GF-D8 (cell line): ENCODE data around the gene DCN.

Experiments used
- DNase-seq: peaks from one replicate; lab custom pipeline; 2025; lab: John Stamatoyannopoulos, UW

Gene DCN

DNA sequence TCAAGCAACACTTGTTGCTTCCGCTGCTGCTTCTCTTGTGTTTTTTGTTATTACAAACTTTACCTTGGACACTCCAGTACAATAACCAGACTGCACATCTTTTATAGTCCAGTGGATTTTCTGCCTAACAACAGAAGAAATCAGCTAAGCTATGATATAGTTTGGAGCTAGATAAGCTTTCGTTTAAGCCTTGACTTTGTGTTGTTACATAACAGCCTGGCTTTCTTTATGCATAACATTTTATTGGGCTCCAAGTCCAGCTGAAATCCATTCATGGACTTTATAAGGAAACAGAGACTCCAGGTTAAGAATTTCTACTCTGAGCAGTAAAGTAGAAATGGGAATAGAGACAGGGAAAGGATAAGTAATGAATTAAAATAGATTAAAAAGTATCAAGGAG is 3.5 kb upstream of the DCN start:
- no peak for DNase-seq

DNA sequence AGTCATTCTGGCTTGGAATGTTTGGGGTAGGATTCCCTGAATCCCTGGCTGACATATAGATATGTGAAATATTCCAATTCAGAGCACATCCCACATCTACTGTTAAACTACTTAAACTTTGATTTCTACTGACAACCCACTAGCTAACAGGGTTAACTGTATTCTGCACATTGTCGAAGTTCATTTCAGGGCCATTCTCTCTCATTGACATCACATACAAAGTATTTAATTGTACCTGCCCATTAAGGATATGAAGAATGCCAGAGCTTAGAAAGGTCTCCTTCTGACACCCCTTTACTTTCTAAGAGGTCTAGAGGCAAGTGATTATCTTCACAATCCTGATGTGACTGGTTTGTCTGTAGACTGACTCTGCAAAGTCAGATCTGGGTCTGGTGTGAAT is 2.8 kb upstream of the DCN start:
- no peak for DNase-seq

DNA sequence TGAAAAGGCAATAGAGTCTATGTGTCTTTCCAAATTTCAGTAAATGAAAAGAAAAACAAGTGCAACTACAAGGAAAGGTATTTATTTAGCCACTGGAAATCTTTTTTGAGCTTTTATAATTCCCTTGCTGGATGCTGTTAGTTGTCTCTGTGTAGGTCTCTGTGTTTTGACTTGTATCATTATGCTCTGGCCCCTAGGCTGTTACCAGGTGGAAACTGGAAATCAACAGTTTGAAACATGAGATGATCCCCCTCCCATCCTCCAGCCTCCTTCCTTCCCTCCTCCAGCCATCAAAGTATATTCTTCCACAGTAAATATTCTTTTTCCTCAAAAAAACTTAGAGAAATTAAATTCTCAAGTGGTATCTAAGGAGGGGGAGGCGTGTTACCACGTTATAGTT is 934 bp upstream of the DCN start:
- no peak for DNase-seq

DNA sequence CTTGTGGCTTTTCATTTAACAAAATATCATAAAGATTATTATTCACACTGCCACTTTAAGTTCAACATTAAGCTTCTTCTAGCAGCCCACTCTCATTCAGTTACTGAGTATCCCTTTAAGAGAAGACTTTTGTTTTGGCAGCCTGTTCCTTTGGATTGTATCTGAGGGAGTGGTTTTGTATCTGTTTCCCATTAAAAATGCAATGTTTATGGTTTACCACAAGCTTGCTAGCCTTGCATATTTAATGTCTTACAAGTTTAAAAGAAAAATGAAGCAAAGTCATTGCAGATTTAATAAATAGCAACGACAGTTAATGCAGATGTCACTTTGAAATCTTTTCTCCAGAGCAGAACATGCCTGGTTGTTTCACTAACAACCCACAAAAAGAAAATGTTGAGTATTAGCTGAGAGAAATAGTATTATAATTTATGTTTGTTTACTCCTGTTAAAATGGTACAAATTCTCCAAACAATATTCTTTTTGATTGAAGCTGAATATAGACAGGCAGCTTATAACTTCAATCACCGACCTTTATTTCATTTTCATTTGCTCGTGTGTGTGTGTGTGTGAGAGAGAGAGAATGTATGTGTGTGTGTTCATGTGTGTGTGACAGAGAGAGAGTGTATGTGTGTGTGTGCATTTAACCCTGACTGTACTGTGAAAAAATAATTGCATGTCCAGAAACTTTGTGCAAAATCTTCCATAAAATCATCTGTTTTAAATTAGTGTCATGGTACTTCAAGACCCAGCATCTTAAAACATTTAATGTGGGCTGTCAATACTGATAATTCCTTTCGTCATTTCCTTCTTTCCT is 1.8 kb downstream of the DCN start:
- DNase-seq: no peak

DNA sequence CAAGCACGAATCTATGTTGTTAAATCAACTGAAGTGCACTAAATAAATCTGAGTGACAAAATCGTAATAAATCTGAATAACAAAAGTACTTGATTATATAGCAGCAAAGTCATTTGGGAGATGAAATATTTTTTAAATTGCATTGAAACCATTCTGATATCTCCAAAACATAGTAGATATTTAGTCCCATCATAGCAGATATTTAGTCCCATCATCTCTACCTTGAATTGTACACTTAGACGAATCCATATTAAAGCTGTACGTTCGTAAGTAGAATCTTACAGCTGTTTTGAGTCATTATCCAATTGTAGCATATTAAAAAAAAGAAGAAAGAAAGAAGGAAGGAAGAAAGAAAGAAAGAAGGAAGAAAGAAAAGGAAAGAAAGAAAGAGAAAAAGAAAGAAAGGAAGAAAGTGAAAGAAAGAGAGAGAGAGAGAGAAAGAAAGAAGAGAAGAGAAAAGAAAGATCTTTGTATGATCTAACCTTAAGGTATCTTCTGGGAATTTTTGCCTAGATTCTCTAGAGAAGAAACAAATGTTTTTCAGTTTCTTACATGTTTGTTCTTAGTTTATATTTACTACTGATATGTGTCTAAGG is 2.6 kb downstream of the DCN start:
- DNase-seq: no peak

DNA sequence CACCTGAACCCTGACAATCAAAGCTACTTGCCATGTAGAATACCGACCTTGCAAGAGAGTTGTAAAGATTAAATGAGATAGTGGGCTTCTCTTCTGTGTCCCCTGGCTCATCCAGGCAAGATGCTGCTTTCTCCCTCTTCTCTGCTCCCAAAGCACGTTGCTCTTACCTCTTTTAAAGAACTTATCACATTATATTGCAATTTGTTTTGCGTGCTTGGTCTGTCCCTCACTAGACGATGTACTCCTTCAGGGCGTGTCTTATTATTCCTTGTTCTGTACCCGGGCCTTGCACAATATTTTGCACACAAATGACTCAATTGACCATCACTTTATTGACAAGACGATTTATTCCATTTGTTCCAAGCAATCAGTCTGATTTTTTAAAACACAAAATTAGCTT is 3.3 kb downstream of the DCN start:
- DNase-seq: no peak

DNA sequence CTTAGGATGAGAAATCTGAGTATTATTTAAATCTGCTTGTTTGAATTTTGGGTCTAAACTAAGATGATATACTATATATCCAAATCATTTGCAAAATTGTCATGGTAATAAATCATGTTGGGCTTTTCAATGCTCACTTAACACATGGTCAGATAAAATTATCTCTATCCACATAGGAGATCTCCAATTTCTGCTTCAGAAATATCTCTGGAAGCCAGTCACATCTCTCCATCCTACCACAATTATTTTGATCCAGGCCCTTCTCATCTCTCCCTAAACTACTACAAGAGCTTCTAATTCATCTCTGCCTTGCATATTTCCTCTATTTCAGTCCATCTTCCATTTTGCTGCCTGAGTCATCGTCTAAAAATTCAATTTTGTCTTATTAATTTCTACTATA is 3.8 kb downstream of the DCN start:
- DNase-seq: no peak

DNA sequence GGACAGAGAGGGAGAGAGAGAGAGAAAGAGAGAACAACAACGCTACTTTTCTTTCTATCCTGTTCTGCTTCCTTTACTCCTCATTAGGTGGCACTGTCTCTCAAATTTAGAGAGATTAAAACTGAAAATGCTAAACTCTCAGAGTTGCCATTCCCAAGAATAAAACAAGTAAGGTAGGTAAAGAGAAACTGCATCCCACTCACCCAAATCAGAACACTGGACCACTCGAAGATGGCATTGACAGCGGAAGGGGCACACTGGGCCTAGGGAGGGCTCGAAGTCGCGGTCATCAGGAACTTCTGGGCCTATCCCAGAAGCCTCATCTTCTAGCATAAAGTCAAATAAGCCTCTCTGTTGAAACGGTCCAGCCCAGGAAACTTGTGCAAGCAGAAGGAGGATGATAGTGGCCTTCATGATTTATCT is 4.5 kb downstream of the DCN start:
- DNase-seq: no peak

DNA sequence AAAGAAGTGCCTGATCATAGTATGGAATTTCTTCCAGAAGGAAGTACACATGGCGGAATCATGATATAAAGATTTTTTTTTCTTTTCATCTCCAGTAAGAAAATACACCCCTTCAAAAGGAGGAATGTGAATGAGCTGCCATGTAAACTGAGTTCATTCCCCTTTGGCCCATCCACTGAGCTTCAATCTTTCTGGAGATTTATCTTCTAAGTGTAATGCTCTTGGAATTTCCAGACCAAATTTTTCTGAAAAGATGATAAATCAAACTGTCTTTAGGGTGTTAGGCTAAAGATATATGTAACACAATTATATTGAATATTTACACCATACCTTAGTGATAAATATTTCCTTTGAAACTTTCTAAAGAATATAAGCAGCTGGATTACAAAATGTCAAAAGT is 5.2 kb downstream of the DCN start:
- no peak for DNase-seq

DNA sequence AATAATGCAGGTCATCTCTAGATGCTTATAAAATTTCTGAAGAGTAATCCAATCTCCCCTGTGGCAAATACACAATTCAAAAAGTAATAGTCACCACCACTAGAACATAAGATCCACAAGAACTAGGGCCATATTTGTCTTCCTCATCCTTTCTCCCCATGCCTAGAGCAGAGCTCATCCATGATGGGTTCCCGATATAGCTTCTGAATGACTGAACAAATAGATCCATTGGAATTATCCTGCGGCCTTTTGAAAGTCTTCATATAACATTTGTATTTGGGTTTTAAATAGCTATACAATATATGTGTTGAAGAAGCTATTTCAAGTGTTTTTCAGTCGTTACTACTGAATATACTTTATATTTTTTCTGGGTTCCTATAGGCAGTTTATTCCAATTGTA is 5.7 kb downstream of the DCN start:
- no peak for DNase-seq

DNA sequence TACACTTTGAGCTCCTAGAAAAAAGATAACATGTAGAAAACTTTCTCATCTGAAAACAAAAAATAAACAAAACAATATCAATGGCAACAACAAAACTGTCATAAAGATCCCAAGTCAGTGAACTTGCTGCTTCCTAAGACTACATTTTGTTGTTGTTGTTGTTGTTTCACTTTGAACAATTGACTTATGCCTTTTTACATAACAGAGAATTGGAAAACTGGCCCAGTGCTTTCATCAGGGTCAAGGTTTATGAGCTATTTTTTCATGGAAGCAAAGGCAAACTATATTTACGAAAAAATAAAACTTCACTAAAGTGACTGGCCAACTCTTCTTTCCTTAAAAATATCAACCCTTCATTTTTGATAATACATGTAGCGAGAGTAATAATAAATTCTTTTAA is 6.3 kb downstream of the DCN start:
- DNase-seq: no peak

DNA sequence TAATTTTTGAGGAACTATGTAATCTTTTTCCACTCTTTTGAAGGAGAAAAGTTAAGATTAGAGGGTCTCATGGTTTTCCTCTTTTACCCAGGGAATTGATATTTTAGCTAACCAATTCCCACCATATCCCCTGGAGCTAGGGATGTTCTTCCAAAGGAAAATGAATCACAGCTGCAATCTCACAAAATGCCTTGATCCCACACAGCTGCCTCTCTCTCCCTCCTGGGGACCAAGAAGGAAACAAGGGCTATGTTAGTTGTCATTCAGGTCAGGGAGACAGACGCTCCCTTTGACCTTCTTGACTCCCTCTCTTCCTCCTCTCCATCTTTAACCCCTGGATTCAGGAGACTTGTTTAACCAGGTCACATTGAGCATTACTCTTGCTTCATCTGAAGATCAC is 9.5 kb downstream of the DCN start:
- no peak for DNase-seq

DNA sequence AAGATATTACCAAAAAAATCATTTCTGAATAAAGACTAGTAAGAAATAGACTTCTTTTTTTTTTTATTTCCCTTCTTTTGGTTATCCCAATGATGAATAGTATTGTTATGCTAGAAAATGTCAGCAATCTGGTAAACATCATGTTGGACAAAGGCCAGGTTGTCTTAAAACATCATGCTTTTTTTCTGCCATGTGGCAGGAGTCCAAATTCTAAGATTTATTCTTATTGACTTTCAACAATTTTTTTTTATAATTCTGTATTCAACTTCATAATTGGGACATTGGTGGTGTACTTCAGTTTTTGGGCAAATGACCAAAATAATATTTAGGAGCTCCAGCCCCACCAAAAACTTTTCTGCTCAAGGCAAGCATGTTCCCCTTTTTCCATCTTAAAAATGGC is 10.5 kb downstream of the DCN start:
- DNase-seq: no peak

DNA sequence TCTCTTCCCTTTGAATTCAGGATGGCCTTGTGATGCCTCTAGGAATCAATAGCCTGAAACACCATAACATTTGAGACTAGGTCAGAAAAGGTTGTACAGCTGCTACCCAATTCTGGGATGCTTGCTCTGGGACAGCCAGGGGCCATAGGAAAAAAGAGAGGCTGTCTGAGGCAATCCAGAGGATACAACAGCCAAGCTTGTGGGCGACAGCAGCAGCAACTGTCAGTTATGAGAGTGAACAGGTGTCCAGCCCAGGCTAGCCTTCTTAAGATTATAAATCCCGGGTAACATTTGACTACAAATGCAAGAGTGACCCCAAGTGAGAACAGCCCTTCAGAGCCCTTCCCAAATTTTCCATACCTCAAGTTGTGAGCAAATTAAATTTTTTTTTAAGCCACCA is 11.1 kb downstream of the DCN start:
- no peak for DNase-seq

DNA sequence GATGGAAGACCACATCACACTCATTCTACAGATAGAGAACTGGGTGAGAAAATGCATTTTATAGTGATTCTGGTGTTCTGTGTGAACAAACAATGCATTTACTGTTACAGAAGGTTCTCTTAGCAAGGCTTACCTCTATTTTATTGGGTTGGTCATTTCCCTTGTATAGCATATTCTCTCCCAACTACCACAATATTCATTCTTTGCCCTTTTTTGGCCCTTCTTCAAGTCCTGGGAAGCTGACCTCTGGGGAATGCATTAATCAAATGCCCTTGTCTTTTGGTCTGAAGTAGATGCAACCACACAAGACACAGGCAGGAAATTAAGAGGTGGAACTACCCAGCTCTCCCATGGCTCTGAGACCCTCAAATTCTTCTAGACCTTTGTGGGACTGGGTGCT is 19.5 kb downstream of the DCN start:
- DNase-seq: no peak

DNA sequence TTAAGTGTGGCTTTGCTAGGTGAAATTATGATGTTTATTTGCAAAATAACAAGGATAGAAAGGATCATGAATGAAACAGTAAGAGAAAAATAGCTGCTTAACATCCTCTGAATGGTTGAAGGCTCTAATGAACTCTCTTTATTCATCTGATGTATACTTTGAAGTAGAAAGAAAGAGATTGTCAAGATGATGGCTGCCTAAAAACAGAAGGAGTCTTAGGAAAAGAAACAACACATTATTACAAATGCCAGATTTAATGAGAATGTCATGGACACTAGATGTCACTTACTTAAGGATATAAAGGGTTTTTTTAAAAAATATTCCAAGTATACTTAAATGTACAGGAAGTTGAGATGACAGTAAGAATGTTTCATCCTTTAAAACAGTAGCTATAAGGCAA is 21.6 kb downstream of the DCN start:
- DNase-seq: no peak

DNA sequence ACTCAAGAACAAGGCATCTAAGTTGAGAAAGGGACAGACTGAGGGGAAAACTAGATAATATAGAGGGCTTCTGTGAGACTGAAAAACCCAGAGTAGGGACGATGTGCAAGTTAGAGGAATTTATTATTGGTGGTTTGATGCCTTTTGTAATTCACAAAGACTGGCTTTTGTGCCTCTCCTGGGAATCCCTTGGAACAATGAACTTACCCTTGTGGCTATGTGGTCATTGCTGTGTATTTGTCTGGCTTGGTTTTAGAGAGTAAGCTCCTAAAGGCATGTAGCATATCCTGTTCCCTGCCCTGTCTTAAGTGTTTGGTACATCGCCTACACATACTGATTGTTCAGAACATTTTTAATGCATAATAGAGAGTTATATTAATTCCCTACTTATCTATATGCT is 26.6 kb downstream of the DCN start:
- DNase-seq: no peak

DNA sequence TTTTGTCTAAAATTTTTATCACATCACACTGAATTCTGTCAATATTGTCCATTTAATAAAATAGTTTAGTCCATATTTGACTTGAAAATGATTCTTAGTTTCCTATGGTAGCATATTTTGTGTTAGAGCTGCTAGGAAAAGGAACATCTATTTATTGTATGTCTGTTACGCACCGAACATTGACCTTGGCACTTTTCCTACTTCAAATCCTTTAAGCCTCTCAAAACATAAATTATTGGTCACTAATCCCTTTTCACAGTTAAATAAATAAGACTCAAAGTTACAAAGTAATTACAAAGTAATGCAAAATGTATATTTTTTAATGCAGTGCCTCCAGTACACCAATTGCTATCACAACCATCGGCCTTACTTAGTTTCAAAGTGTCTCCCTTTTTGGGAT is 28.5 kb downstream of the DCN start:
- DNase-seq: no peak

DNA sequence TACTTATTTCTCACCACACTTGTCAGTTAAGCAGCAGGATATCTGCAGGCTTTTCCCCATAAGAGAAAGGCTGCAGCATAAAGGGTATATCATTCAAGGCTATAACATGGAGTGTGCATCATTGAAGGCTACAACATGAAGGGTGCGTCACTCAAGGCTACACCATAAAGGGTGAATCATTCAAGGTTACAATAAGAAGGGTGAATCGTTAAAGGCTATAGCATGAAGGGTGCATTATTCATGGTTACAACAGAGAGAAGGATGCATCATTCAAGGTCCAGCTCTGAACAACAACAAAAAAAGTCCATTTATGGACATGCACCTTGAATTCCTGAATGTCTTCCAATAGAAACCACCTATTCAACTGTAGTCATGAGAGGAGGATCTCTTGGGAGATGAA is 38.6 kb downstream of the DCN start:
- no peak for DNase-seq

DNA sequence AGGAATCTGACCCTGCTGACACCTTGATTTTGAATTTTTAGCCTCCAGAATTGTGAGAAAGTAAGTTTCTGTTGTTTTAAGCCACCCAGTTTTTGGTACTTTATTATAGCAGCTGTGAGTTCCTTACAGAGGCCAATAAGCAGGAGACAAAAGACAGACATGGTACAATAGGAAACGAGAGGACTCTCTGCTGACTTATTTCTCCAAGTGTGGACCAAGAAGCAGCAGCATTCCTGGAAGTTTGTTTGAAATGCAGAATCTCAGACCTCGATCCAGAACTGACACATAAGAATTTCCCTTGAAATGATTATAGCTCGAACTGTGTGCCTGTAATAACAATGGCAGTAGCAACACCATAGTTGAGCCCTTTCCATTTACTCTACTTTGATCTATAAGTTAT is 39.4 kb downstream of the DCN start:
- DNase-seq: no peak

DNA sequence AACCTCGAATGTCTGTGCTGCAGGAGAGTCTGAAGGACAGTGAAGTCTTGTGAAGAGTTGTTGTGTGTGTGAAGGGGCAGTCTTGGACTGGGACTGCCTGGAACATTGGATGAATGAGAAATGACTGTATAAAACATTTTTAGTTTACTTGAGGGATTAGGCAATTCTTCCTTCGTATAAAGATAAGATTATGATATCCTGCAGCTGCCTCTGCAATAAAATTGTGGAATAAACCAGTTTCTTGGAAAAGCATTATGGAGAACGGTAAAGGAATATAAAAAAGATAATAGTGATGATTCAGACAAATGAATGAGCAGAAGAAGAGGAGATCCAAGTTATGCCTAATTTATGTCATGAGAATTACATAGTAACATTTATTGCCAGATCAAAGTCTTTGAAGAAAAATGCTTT is 40.4 kb downstream of the DCN start:
- DNase-seq: no peak

DNA sequence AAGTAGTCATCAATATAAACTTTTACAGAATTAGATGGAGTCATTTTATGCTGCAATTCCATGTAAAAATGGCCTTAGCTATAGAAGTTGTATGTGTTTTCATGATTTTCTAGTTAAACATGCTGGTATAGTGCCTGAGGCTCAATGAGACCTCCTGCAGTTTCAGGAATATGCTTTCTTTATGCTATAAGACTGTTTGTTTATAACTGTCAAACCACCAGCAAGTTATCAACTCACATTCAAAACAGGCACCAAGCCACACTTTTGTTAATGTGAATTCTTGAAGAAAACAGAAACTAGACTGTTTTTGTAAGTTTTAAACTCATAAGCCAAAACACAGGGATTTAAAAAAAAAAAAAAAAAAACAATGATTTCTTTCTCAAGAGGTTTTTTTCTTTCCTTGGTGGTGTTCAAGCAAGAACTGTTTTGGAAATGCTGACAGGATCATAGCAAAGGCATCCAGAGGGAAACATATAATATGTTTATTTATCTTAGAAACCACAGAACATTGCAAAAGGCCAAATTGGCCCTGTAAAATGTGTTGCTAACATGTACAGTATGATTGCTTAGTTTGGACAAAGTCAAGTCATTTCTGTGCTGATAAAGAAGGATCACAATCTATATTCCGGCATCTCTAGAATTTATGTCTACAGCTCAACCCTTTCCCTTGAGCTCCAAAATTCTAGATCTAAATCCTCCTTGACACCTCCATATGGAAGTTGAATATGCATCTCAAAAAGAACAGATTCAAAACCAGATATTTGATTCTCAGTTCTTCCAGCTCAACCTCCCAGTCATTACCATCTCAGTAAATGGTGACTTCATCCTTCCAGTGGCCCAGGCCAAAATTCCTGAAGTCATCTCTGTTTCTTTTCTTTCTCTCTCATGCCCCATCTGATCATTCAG is 42.3 kb downstream of the DCN start:
- DNase-seq: no peak

DNA sequence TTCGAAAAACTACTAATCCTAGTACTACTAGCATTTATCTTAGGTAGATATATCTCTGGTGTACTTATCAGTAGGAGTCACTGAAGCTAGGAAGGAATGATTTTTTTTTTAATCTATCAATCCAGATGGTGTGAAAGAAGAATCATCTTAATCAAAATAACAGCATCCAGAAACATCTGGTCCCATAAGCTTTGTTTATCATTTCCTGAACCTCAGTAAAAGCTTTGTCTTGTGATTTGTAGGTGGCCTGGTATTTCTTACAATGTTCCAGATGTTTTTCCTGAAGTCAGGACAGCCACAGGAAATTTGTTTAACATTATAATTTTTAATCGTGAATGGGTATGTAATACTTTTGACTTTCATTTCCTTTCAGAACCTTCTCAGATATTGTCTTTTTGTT is 43.3 kb downstream of the DCN start:
- DNase-seq: no peak
